IPS-15b (cell line): ENCODE results near the gene CISH.

Experiments used
- H3K27me3 ChIP-seq: one replicate; pipeline ENCODE4 v1.6.1; 2013; ENCODE audit warnings: low read length; ENCODE audit not compliant: control insufficient read depth, insufficient read depth
- H3K36me3 ChIP-seq: one replicate; pipeline ENCODE4 v1.6.1; 2013; ENCODE audit warnings: low read length; ENCODE audit not compliant: control insufficient read depth, insufficient read depth
- H3K4me1 ChIP-seq: one replicate; pipeline ENCODE4 v1.6.1; 2013; ENCODE audit warnings: mild to moderate bottlenecking, low read length; ENCODE audit not compliant: control insufficient read depth, insufficient read depth
- H3K4me3 ChIP-seq: one replicate; pipeline ENCODE4 v1.5.1; 2013; ENCODE audit warnings: low read depth, low read length
- H3K9ac ChIP-seq: one replicate; pipeline ENCODE4 v1.6.1; 2013; ENCODE audit warnings: low read depth, mild to moderate bottlenecking, low read length
- H3K9me3 ChIP-seq: one replicate; pipeline ENCODE4 v1.6.1; 2013; ENCODE audit warnings: mild to moderate bottlenecking, low read length; ENCODE audit not compliant: control insufficient read depth, insufficient read depth

CISH gene

GRCh38 chr3:50602595-50603191 lies 8.9 kb downstream of the CISH start:
- Histone ChIP-seq H3K27me3 (no peaks in the 10 kb centered on the region), H3K4me3 (no peak overlapping the region), H3K9ac (no peak overlapping the region), H3K9me3 (no peaks in the 10 kb centered on the region), H3K4me1 (no peaks in the 10 kb centered on the region), H3K36me3 (no peaks in the 10 kb centered on the region)

DNA sequence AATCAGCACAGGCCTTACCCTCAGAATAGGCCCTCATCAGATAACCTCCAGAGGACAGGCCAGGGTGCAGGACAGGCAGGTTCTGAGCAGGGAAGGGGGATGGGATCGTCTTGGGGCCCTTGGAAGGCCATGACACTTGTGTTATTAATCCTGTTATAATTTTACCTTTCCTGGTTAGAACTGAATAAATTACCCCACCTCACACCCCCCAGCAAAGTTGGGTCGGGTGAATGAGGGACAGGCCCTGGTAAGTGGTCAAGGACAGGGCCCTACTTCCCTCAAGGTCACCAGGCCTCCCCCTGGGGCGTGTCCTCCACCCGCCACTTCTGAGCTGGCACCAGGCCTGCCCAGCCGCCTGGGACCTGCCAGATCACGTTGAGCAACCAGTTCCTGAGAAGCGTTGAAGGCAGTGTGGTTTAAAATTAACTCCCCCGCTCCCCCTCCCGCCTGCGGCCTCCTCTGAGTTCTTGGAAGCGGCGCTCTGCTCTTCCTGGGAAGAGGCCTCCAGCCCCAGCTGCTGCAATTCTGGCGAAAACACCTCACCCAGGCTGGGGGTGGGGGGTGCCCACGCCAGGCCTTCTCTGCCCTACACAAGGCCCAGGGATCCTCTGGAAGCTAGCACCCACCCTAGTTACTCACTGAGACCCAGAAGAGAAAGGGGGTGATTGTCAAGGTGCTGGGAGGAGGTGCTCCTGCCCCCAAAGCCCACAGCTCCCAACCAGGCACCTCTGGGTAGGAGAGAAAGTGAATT lies 10.6 kb downstream of the CISH start:
- H3K4me1 ChIP-seq: no peaks in the 10 kb centered on the region

DNA sequence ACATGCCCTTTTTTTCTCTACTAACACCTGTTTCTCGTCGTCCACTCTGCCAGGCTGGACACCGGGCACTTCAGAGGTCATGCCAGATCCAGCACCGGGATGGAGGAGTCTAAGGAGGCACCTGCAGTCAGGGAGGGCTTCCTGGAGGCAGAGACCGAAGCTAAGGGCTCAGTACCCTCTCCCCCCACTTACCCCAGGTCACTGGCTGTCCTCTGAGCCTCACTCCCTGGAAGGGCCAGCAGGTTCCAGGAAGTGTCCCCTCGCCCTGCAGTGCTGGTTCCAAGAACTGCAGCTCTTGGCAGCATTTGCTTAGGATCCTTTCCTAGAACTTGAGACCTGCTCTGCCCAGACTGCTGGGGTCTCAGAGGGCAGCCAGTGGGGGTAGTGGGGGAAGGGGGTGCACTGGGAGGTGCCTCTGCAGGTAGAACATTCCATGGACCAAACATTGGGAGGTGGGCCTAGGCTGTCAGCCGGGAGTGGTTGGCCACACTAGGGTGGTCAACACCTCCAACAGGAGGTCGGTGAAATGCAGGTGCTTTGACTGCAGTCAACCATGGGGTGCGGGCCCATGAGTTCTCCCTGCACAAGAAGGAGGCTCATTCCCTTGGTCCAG lies 11.3 kb downstream of the CISH start:
- H3K4me1 ChIP-seq: no peaks in the 10 kb centered on the region
- no peak overlapping the region for H3K4me3 ChIP-seq
- H3K9ac ChIP-seq: no peak overlapping the region

More for the DNA sequence above, 10.6 kb downstream of the CISH start:
- no peaks in the 10 kb centered on the region for H3K9me3 ChIP-seq
- H3K27me3 ChIP-seq: no peaks in the 10 kb centered on the region
- no peak overlapping the region for H3K9ac ChIP-seq
- no peaks in the 10 kb centered on the region for H3K36me3 ChIP-seq
- no peak overlapping the region for H3K4me3 ChIP-seq

GRCh38 chr3:50599716-50600118 lies 11.9 kb downstream of the CISH start:
- Histone ChIP-seq H3K36me3 (no peaks in the 10 kb centered on the region), H3K4me1 (no peaks in the 10 kb centered on the region), H3K27me3 (no peaks in the 10 kb centered on the region), H3K9me3 (no peaks in the 10 kb centered on the region), H3K9ac (no peak overlapping the region), H3K4me3 (no peak overlapping the region)

More for the DNA sequence above, 11.3 kb downstream of the CISH start:
- Histone ChIP-seq H3K27me3 (no peaks in the 10 kb centered on the region), H3K36me3 (no peaks in the 10 kb centered on the region), H3K9me3 (no peaks in the 10 kb centered on the region)

DNA sequence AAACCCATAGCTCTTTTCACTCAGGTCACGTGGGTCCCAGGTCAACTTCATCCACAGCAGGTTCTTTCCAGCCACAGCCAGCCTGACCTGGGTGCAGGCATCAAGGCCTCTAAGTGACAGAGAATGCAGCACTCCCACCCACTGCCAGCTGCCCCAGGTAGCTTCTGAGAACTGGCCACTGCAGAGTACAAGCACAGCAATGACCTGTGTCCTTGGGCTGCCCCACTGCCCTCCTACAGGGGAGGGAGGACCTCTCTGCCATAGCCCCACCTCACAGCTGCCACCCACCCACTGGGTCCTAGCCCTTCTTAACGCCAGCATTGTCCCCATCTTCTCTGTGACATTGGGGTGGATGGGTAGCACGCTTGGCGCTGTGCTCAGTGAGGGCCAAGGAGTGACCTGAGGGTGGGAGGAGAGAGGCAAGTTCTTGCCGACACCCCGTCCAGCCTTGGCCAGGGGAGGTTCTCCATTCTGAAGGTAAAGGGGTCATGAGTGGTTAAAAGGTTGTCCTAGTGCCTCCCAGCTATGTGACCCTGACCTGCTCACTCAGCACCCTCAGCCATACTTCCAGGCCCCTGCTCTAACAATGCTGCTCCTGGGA lies 12.4 kb downstream of the CISH start:
- Histone ChIP-seq H3K4me1 (no peaks in the 10 kb centered on the region), H3K4me3 (no peak overlapping the region), H3K9me3 (no peaks in the 10 kb centered on the region), H3K27me3 (no peaks in the 10 kb centered on the region), H3K9ac (no peak overlapping the region), H3K36me3 (no peaks in the 10 kb centered on the region)

- H3K4me1 ChIP-seq: no peaks in the 10 kb centered on the region
- H3K4me3 ChIP-seq: no peak overlapping the region
- H3K36me3 ChIP-seq: no peaks in the 10 kb centered on the region
- no peaks in the 10 kb centered on the region for H3K9me3 ChIP-seq
- H3K9ac ChIP-seq: no peak overlapping the region
- H3K27me3 ChIP-seq: no peaks in the 10 kb centered on the region
These were observed 17.3 kb downstream of the CISH start for GRCh38 chr3:50594253-50594785.

- Histone ChIP-seq H3K4me1 (no peaks in the 10 kb centered on the region), H3K36me3 (no peaks in the 10 kb centered on the region), H3K9ac (no peak overlapping the region), H3K4me3 (no peak overlapping the region), H3K9me3 (no peaks in the 10 kb centered on the region), H3K27me3 (no peaks in the 10 kb centered on the region)
These were observed 19.0 kb downstream of the CISH start for GRCh38 chr3:50592568-50592967.

DNA sequence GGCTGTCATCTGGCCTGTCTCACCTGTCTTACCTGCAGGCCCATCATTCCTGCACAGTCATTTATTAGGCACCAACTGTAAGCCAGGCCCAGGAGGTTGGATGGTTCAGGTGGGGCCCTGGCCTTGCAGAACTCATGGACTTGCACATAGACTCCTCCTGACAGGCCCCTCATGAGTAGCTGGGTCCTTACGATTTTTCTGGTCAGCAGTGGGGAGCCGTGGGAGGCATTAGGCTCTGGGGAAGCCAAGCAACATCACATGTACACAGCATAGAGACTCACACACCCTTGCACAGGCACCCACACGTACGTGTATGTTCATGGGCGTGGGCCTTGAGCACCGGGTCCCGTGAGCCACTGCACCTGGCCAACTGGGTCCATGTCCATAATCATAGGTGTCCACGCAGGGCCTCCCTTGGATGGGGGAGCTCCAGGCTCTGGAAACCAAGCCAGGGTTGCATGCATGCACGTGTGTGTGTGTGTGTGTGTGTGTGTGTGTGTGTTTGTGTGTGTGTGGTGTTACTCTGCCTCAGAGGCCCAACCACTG lies 20.3 kb downstream of the CISH start:
- no peaks in the 10 kb centered on the region for H3K4me1 ChIP-seq
- no peak overlapping the region for H3K9ac ChIP-seq
- no peaks in the 10 kb centered on the region for H3K36me3 ChIP-seq
- no peaks in the 10 kb centered on the region for H3K9me3 ChIP-seq
- no peak overlapping the region for H3K4me3 ChIP-seq
- no peaks in the 10 kb centered on the region for H3K27me3 ChIP-seq

DNA sequence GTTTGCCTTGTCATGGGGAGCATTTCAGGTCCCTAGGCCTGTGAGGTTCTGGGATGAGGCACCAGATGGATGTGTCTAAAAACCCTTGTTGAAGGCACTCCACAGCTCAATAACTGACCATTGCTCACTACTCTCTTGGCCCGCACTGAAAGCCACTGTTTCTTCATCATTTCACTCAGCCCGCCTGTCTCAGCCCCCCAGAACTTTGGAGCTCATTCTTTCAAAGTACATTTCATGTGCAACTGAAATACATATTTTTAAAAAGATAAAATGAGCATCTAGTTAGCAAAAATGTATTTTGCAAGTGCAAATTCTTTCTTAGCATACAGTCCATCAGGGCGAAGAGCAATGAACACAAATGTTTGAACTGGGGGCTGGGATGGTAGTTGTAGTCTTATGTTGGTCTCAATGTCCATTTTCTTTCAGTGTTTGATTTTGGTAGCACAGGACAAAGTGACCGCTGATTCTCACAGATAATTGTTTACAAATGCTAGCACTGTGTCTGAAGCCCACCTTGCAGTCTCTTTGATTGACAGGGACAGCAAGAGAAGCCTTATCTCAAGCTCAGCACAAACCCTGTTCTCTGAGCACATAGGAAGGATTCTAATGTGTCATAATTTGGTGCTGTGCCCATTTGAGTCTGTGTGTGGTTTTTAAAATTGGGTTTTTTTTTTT lies 22.7 kb downstream of the CISH start:
- Histone ChIP-seq H3K4me3 (no peak overlapping the region), H3K9me3 (no peaks in the 10 kb centered on the region), H3K9ac (no peak overlapping the region), H3K36me3 (no peaks in the 10 kb centered on the region), H3K27me3 (no peaks in the 10 kb centered on the region), H3K4me1 (no peaks in the 10 kb centered on the region)

- H3K27me3 ChIP-seq: no peaks in the 10 kb centered on the region
- no peaks in the 10 kb centered on the region for H3K9me3 ChIP-seq
- no peaks in the 10 kb centered on the region for H3K36me3 ChIP-seq
- no peak overlapping the region for H3K4me3 ChIP-seq
- H3K4me1 ChIP-seq: no peaks in the 10 kb centered on the region
- H3K9ac ChIP-seq: no peak overlapping the region
These were observed 23.5 kb downstream of the CISH start for GRCh38 chr3:50587806-50588758.
